Esophagus squamous epithelium (tissue), 5 donors: ENCODE measurements around the gene MNX1. TPM values are rescaled to one million over a fixed set of nuclear protein-coding genes. Genes with fewer than 3 reads are reported as not detected.

Source experiments
- DNase-seq: peaks from one replicate; lab custom pipeline; 2025; lab: John Stamatoyannopoulos, UW
- H3K27ac ChIP-seq, 4 donors: fragments of 200-600 bp; sonication (generic); one replicate each; pipeline ENCODE4 v1.5.1; 2016 to 2019; ENCODE audit warnings: mild to moderate bottlenecking in 1 of 4
- H3K27me3 ChIP-seq, 4 donors: fragments of 200-600 bp; sonication (generic); 1 replicate in 3 of 4; 2 replicates in 1 of 4; pipeline versions ENCODE4 v1.5.1 to v1.6.0; 2017 to 2021; ENCODE audit warnings: antibody characterized with exemption in 1 of 4
- H3K36me3 ChIP-seq, 3 donors: fragments of 200-600 bp; sonication (generic); one replicate each; pipeline ENCODE4 v1.5.1; 2016 to 2019
- H3K4me1 ChIP-seq, 3 donors: fragments of 200-600 bp; sonication (generic); one replicate each; pipeline ENCODE4 v1.5.1; 2017 to 2019
- H3K4me3 ChIP-seq, 4 donors: fragments of 200-600 bp; sonication (generic); 1 replicate in 3 of 4; 2 replicates in 1 of 4; pipeline ENCODE4 v1.5.1; 2016 to 2019; ENCODE audit warnings: mild to moderate bottlenecking in 2 of 4, moderate library complexity in 1 of 4
- H3K9me3 ChIP-seq, 3 donors: fragments of 200-600 bp; sonication (generic); one replicate each; pipeline ENCODE4 v1.5.1; 2016 to 2019
- POLR2A ChIP-seq, 4 donors: fragments of 450-650 bp; IDR thresholded peaks; one replicate each; pipeline ENCODE4 v1.6.1; 2017; ENCODE audit warnings: antibody characterized with exemption in 4 of 4, mild to moderate bottlenecking in 4 of 4, moderate library complexity in 3 of 4
- WGBS, 2 donors: methylation state at CpG; one replicate each; pipeline ENCODE4 v1.1.5; 2018; 5-methylcytosine and 5-hydroxymethylcytosine counted together
- intact Hi-C: fragments of 100-400 bp; cut with DNase I; formaldehyde crosslinking; loops from one replicate; pipeline ENCODE4 v1.15.0; 2022
- total RNA-seq, 4 donors: library from RNA; depleted of rRNA; stranded (reverse); fragments of >200 nt; gene quantifications; one replicate each; pipeline ENCODE4 v1.1.0, GENCODE V29; 2016
- TF ChIP-seq, protein P1 (sequence below), 6 experiments: fragments of 450-650 bp in 4 of 6; fragments of 200-600 bp in 2 of 6; sonication (generic) in 2 of 6; IDR thresholded peaks; one replicate each; pipeline ENCODE4 v1.5.1; 2016 to 2019; ENCODE audit warnings: antibody characterized with exemption in 6 of 6, mild to moderate bottlenecking in 4 of 6, moderate library complexity in 4 of 6
- donor health status: DM: yes; HTN: yes; CAD: no.

The MNX1 gene
- total RNA-seq, 4 donors from 2014 or later, result 0.47 to 1.1 TPM; not detected in 2

DNA sequence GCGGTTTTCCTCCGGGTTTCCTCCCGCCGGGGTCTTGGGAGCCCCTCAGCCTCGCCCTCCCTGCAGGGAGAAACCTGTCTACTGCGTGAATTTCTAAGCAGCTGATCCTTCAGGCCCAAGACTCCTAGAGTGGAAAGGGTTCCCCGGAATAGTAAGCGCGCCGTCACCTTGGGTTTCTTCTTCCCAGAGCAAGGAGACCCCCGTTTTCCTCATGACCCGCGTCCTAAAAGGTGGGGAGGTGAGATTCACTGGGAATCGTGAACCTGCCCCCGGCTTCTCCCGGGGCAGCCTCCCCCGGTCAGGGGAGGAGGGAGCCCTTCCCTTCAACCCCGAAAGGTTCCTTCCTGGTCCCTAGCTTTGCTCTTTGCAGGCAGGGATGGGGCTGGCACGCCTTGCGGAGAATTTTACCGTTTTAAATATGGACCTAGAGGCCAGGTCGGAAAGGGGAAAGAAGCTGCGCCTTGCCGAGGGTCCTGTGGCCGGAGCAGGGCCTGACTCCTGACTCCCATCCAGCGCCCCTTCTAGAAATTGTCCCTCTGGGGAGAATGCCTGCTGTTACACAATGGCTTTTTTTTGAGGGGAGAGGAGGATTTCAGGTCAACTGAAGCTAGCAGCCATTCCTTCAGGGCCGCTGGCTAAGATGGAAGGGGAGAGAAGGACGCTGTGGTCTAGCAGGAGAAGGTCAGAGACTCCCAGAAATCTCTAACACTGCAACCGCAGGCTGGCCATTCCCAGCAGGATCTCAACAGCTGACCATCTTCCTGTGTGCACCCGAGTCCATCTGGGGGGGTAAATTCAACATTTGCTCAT lies 11.6 kb upstream of the MNX1 start:
- Histone ChIP-seq H3K9me3 (no peaks in the 10 kb centered on the region), H3K4me1 (peaks cover 15 to 42% (median 17%) of the 10 kb centered on the region in 3 donors), H3K27me3 (peaks cover 31 to 98% (median 48%) of the 10 kb centered on the region in 4 donors), H3K4me3 (peak overlapping the region in 1 of 4 donors; percentile 52), H3K36me3 (no peaks in the 10 kb centered on the region), H3K27ac (no peak overlapping the region)
- intact Hi-C loops, result no loop called here
- no peak for DNase-seq
- TF ChIP-seq, protein P1, sequence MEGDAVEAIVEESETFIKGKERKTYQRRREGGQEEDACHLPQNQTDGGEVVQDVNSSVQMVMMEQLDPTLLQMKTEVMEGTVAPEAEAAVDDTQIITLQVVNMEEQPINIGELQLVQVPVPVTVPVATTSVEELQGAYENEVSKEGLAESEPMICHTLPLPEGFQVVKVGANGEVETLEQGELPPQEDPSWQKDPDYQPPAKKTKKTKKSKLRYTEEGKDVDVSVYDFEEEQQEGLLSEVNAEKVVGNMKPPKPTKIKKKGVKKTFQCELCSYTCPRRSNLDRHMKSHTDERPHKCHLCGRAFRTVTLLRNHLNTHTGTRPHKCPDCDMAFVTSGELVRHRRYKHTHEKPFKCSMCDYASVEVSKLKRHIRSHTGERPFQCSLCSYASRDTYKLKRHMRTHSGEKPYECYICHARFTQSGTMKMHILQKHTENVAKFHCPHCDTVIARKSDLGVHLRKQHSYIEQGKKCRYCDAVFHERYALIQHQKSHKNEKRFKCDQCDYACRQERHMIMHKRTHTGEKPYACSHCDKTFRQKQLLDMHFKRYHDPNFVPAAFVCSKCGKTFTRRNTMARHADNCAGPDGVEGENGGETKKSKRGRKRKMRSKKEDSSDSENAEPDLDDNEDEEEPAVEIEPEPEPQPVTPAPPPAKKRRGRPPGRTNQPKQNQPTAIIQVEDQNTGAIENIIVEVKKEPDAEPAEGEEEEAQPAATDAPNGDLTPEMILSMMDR (IDR thresholded peaks at IDR 0.05), result no peak
- TF ChIP-seq POLR2A (IDR thresholded peaks at IDR 0.05), result no peak
- WGBS, 2 donors, result 29 to 49% methylated on average over 5 to 16 of the region's 30 CpGs

DNA sequence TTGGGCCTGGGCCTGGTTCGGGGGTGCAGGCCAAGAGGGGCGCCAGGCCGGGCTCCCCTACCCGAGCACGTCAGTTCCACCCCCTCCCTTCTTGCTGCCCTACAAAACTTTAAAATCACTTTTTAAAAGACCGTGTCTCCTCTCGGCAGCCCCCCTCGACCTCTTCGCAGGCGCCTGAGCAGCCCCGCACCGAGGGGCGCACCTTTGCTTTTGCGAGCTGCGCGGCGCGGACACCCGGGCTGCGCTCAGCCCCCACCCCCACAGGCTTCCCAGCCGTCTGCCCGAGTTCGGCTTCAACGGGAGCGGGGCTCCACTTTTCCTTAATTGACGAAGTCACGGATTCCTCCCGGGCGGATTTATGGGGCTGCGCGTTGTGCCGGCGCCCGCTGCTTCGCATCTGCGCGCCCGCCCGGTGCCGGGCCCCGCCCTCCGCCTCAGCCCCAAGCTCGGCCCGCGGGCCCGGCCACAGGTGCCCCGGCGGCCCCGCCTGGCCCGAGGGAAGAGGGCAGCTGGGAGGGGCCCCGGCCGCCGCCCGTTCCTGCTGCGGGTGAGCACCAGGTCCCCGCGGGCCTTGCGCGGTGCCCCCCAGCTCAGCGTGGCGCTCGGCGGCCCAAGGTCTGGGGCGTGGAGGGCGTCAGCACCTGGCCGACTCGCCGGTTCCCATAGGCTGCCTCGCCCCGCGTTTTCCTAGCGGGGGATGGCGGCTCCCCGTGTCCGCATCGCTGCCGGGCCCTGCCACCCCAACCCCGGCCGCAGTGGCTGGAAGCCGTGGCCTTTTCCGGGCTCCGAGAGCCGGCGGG lies 10.8 kb upstream of the MNX1 start:
- 3 to 7% methylated on average over 5 to 11 of the region's 84 CpGs for WGBS, 2 donors
- Histone ChIP-seq H3K36me3 (no peaks in the 10 kb centered on the region), H3K4me3 (peak overlapping the region in 2 of 4 donors; percentile 34 to 52), H3K27me3 (peaks cover 31 to 100% (median 51%) of the 10 kb centered on the region in 4 donors), H3K9me3 (no peaks in the 10 kb centered on the region), H3K27ac (no peak overlapping the region), H3K4me1 (peaks cover 15 to 42% (median 17%) of the 10 kb centered on the region in 3 donors)
- no peak for TF ChIP-seq POLR2A (IDR thresholded peaks at IDR 0.05)
- TF ChIP-seq, protein P1 (IDR thresholded peaks at IDR 0.05), result no peak
- intact Hi-C loops, result no loop called here
- DNase-seq, result no peak

DNA sequence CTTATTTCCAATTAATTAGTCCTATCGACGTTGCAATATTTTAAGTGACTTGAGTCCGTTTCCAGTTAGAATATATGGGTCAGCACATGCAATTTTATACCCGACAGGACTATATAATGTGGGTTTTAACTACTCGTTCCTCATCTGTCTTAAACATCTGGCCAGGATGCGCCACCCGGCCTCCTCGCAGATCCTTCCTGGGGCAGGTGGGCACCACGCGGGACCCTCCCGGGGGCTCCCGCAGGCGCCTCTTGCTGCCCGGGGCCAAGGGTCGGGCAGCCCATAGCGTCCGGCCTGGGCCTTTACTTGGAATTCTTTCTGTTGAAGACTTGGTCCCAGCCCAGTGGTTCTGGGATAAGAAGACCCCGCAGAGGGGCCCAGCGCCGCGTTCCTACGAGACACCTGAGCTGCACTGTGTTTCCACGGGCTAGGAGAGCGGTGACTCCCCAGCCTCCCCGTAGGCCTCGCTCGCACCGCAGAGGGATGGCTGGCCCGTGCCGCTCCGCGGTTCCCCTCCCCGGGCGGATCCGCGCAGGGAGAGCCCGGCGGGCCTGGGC lies 10.1 kb upstream of the MNX1 start:
- Histone ChIP-seq H3K4me1 (peaks cover 15 to 42% (median 17%) of the 10 kb centered on the region in 3 donors), H3K27ac (no peak overlapping the region), H3K36me3 (no peaks in the 10 kb centered on the region), H3K27me3 (peaks cover 31 to 100% (median 53%) of the 10 kb centered on the region in 4 donors), H3K9me3 (no peaks in the 10 kb centered on the region), H3K4me3 (peak overlapping the region in 2 of 4 donors; percentile 34 to 52)
- WGBS, 2 donors, result 17 to 22% methylated on average over 5 to 34 of the region's 38 CpGs
- intact Hi-C loops, result no loop called here
- no peak for DNase-seq
- no peak for TF ChIP-seq POLR2A (IDR thresholded peaks at IDR 0.05)
- TF ChIP-seq, protein P1 (IDR thresholded peaks at IDR 0.05), result no peak

DNA sequence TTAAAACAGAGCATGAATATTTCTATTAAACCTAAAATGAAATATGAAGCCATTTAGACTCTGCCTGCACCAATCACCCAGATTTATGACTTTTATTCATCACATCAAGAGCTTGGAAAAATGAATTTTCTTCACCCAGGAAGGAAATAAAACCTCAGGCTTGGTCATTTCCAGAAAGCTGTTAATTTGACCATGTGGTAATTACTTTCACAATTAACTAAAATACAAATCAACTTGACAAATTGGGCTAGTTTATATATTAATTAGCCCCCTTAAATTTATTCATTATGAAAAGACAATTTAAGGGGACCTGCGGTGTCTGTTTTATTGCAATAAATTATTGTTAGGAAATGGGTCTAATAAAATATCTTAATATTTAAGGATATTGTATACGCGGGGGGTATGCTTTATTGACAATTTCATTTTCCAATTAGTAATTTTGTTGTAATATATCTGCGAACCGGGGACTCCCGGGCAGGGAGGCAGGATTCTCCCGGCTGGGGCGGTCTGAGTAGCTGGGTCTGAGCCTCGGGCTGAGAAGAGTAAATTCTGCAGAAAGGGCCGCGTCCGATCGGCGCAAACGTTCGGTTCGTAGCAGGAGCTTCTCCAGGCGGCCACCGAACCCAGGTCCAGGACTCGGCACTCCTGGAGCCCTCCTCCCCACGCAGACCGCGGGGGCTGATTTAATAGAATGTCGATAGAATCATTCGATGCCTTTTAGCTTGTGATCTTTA lies 9.4 kb upstream of the MNX1 start:
- no peaks in the 10 kb centered on the region for H3K9me3 ChIP-seq
- intact Hi-C loops, result no loop called here
- DNase-seq, result no peak
- H3K27ac ChIP-seq, result no peak overlapping the region
- TF ChIP-seq POLR2A (IDR thresholded peaks at IDR 0.05), result no peak
- TF ChIP-seq, protein P1 (IDR thresholded peaks at IDR 0.05), result no peak
- peaks cover 15 to 42% (median 17%) of the 10 kb centered on the region in 3 donors for H3K4me1 ChIP-seq
- WGBS, 2 donors, result 36 to 58% methylated on average over 25 of the region's 25 CpGs
- H3K27me3 ChIP-seq, result peaks cover 31 to 100% (median 55%) of the 10 kb centered on the region in 4 donors
- no peak overlapping the region for H3K4me3 ChIP-seq
- H3K36me3 ChIP-seq, result no peaks in the 10 kb centered on the region
